Measurements from ENCODE around the gene ST3GAL2.
"Not testable (repeated sequence)": the region's sequence is repeated elsewhere in the genome, so short reads cannot be mapped to it uniquely, and the experiment has no call there.

The ST3GAL2 gene

DNA sequence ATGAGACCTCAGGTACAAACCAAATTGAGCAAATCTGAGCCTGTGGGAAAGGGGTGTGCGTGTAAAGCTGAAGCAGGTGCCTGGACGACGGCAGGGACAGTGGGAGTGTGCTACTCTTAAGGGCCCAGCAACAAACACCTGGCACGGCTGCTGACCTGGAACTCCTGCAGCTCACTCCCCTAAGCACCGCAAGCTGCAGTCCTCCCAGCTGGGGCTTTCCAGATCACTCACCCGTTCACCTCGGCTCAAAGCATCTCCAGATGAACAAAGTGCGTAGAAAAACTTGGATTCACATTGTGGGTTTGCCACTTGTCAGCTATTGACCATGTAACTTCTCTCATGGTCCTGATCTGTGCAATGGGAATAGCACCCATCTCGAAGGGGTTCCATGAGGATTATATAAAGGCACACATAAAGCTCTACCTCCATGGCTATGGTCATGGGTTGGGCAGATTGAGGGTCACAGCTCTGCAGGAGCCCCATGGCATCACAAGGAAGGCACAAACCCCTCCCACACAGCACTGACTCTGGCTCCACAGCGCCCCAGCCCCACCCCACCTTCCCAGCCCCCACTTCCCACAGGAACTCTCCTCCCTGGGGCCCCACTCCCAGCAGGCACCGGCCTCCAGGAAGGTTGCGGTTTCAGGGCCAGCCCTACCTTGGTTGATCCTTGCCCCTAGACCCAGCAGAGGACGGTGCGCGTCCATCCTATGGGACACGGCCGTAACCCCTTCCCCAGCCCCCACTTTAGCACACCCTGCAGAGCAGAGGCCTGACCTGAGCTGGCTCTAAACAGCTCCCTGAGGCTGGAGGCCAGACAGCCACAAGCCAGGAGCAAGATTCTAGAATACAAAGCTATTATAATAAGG, 21.9 kb downstream of the ST3GAL2 start:
- DNase-seq: no peak

DNA sequence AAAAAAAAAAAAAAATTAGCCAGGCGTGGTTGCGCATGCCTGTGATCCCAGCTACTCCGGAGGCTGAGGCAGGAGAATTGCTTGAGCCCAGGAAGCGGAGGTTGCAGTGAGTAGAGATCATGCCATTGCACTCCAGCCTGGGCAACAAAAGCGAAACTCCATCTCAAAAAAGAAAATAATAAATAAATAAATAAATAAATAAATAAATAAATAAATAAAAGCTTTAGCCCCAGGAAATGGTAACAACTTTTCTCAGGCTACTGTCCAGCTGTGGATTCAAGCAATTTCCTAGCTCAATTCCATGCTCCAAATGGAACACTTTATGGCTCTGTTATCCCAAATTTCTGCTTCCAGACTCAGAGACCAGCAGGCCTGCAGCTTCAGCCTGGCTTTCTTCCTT, 25.3 kb downstream of the ST3GAL2 start:
- DNase-seq: not testable (repeated sequence)

DNA sequence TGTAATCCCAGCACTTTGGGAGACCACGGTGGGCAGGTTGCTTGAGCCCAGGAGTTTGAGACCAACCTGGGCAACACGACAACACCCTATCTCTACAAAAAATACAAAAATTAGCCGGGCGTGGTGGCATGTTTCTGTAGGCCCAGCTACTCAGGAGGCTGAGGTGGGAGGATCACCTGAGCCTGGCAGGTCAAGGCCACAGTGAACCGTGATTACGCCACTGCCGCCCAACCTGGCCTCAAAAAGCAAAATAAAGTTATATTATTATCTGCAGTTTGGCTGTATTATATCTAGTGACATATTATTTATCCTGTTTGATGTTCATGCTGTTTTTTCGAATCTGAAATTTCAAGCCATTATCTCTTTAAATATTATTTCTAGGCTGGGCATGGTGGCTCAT, 26.5 kb downstream of the ST3GAL2 start:
- no peak for DNase-seq

GRCh38 chr16:70410734-70411133, 28.2 kb downstream of the ST3GAL2 start:
- no peak for DNase-seq

- no peak for DNase-seq
Observed at GRCh38 chr16:70407811-70408274, 31.1 kb downstream of the ST3GAL2 start.

- not testable (repeated sequence) for DNase-seq
Observed at GRCh38 chr16:70406104-70406503, 32.8 kb downstream of the ST3GAL2 start.

GRCh38 chr16:70402916-70403659, 35.8 kb downstream of the ST3GAL2 start:
- no peak for DNase-seq

DNA sequence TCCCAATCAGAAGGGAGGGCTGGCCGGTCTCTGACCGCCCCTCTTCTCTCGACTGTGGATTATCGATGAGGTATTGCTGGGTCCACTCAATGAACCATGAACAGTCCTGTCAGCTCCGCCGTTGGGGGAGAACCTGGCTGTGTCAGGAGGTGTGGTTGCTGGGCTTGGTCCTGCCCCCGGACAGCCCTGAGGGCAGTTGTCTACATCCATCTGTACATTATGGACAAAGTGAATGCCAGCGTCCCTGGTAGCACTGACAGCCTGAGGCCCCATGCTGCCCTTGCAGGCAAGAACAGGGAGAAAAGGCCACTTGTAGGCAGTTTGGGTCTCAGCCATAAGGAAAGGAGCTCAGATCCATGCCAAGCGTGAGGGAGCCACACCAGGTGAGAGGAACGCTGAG, 38.9 kb downstream of the ST3GAL2 start:
- DNase-seq: no peak

GRCh38 chr16:70399381-70399780, 39.5 kb downstream of the ST3GAL2 start:
- no peak for DNase-seq

GRCh38 chr16:70398177-70398743, 40.6 kb downstream of the ST3GAL2 start:
- DNase-seq: no peak

DNA sequence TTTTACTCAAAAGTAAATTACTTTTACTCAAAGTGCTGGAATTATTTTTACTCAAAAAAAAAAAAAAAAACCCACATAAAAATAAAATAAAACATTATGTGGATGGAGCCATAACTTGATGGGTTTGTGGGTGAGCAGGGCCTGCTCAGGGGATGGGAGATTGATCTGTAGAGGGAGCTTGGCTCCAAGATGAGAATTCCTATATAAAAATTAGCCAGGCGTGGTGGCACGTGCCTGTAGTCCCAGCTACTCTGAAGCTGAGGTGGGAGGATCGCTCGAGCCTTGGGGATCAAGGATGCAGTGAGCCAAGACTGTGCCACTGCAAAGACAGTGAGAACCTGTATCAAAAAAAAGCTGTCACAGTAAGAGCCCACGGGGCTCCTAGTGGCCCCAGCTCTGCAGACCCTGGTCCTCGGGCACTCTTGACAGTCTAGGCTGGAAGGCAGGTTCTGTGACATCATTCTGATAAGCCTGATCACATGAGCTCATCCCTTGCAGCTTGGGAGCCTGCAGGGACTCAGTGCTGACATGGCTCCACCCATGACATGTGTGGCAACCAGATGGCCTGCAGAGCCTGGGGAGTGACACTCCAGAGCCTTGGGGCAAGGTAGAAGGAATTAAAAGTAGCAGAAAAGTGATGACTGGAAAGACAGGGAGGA, 42.5 kb downstream of the ST3GAL2 start:
- DNase-seq: no peak

- DNase-seq: peak in 1 of 2 experiments; percentile 36
Observed at GRCh38 chr16:70395345-70395901, 43.5 kb downstream of the ST3GAL2 start.

DNA sequence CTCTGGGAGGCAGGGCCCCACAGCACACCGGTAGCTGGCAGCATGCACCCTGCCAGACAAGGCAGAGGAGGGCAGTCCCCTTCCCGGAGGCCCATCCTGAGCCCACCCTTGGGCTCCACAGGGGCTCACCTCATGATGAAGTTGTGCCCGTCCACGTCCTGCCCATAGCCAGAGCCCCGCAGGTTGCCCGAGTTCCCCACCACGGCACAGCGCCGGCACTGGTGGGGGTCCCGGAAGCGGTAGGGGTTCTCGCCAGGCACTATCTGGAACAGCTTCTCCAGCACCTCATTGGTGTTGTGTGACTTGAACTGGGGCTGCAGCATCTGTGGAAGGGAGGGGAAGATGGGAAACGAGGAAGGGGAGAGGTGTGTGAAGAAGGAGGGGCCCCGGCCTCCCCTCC, 44.0 kb downstream of the ST3GAL2 start:
- DNase-seq: no peak

GRCh38 chr16:70393662-70394061, 45.2 kb downstream of the ST3GAL2 start:
- DNase-seq: no peak

- DNase-seq: no peak
Observed at GRCh38 chr16:70392606-70393005, 46.3 kb downstream of the ST3GAL2 start.

GRCh38 chr16:70391881-70392481, 46.9 kb downstream of the ST3GAL2 start:
- DNase-seq: no peak

DNA sequence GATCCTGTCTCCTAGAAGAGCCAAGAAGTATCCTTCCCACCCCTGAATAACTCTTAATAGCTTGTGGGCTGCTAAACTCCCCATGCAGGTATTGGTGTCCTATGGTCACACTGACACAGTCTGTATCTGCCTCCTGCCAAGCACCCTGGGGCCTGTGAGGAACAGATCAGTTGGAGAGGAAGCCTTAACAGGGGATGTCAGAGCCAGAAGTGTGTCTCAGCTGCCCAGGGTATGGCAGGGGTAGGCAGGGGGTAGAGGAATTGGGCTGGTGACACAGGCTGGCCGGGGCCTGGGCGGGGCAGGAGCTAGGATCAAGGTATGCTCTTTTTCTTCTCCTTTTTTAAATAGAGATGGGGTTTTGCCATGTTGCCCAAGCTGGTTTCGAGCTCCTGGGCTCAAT, 47.5 kb downstream of the ST3GAL2 start:
- DNase-seq: no peak

GRCh38 chr16:70390774-70391173, 48.1 kb downstream of the ST3GAL2 start:
- DNase-seq: no peak

GRCh38 chr16:70388006-70388680, 50.8 kb downstream of the ST3GAL2 start:
- DNase-seq: no peak

DNA sequence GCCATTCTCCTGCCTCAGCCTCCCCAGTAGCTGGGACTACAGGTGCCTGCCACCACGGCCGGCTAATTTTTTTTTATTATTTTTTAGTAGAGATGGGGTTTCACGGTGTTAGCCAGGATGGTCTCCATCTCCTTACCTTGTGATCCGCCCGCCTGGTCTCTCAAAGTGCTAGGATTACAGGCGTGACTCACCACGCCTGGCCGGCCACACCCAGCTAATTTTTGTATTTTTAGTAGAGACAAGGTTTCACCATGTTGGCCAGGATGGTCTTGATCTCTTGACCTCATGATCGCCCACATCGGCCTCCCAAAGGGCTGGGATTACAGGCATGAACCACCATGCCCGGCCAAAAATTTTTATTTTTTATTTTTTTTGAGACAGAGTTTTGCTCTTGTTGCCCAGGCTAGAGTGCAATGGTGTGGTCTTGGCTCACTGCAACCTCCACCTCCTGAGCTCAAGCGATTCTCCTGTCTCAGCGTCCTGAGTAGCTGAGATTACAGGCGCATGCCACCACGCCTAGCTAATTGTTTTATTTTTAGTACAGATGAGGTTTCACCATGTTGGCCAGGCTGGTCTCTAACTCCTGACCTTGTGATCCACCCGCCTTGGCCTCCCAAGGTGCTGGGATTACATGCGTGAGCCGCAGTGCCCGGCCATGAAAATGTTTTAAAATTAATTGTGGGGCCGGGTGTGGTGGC, 52.5 kb downstream of the ST3GAL2 start:
- DNase-seq: not testable (repeated sequence)

DNA sequence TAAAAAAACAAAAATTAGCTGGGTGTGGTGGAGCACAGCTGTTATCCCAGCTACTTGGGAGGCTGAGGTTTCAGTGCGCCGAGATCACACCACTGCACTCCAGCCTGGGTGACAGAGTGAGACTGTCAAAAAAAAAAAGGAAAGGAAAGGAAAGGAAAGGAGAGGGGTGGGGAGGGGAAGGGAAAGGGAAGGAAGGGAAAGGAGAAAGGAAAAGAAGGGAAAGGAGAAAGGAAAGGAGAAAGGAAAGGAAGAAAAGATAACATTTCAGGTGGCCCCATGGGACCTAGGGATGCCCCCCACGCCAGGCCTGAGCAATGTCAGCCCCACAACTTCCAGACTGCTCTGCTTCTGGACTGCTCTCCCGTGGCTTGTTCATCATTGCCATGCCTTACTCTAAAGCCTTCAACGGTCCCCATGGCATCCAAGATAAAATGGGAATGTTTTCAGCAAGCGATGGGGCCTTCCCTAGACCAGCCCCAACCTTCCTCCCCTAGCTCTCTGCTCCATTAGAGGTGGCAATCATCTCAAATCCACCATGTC, 55.4 kb downstream of the ST3GAL2 start:
- no peak for DNase-seq

Measured in SW 1271 (cell line).